Activated effector memory CD4-positive, alpha-beta T cell treated with Interleukin-2 at 50 U/mL for 16 hours (primary cell): ENCODE results near the gene ANLN.
"Not testable (repeated sequence)": the region's sequence is repeated elsewhere in the genome, so short reads cannot be mapped to it uniquely, and the experiment has no call there.

ENCODE experiments used
- DNase-seq: peaks from one replicate; pipeline ENCODE4 v3.0.0-alpha.2; 2020

Gene ANLN

DNA sequence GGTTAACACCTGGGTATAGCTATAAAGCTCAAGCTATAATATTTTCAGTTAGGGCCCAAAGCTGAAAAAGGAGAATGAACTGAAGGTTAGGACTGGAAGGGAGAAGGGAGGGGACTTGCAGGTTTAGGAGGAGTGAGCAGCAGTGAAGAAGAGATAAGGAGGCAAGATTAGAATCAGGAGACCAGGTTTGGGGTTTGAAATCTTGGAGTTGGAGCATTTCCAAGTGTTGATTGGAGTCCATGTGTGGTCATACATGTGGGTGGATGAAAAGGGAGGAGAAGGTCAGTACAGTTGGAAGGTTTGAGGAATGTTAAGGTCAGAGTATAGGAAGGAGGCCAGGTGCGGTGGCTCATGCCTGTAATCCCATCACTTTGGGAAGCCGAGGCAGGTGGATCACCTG lies 8.6 kb upstream of the ANLN start:
- no peak for DNase-seq

DNA sequence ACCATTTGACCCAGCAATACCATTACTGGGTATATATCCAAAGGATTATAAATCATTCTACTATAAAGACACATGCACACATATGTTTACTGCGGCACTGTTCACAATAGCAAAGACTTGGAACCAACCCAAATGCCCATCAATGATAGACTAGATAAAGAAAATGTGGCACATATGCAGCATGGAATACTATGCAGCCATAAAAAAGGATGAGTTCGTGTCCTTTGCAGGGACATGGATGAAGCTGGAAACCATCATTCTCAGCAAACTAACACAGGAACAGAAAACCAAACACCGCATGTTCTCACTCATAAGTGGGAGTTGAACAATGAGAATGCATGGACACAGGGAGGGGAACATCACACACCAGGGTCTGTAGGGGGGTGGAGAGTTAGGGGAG lies 6.4 kb upstream of the ANLN start:
- DNase-seq = not testable (repeated sequence)

DNA sequence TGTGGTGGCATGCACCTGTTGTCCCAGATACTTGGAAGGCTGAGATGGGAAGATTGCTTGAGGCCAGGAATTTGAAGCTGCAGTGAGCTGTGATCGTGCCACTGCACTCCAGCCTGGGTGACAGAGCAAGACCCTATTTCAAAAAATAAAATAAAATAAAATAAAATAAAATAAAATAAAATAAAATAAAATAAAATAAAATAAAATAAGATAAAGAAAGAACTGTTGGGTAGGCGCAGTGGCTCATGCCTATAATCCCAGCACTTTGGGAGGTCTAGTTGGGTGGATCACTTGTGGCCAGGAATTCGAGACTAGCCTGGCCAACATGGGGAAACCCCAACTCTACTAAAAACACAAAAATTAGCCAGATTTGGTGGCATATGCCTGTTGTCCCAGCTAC lies 4.0 kb upstream of the ANLN start:
- DNase-seq = not testable (repeated sequence)

DNA sequence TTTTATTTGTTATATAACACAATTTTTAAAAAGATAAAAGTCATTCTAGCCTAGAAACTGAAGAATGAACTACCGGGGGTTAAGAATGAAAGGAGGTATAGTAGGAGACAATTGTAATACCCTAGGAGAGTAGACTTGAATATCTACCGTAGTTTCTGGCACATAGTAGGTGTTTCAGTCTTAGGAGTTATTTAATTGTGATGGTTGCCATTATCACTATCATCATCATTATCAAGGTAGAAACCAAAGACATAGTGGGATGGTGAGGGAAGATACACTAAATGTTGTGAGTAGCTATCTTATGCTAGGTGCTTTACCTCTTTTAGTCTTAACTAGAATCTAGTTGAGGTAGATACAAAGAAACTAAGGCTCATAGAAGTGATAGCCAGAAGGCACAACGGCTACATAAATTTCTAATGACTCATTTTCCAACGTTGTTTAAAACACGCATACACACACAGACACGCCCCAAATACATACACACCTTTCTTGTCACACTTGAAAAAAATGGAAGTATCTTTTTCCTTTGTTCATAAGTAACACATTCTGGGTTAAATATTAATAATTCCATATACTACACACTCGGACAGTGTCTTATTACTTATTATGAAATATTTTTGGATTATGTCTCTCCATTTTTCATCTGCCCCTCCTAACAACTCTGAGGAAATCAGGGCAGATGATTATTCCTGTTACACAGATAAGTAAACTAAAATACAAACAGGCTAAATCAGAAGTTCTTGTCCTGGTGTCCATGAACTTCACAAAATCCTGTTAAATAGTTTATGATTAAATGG lies 2.0 kb upstream of the ANLN start:
- no peak for DNase-seq

DNA sequence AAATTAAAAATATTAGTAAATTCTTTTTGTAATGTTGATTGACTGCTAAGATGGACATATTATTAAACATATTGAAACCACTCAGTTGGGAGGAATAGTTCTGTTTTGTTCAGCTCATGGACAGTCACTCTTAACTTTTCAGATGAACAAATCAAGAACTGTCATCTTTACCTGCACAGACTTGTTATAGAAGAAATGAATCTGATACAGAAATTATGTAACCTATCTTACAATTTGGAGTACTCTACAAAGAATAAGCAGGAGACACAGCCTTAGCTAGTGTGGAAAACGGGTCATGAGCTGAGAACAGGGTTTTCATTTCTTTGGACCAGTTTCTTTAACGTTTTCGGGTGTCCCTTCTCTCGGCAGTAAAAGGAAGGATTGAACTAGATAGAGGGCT lies 1.2 kb upstream of the ANLN start:
- DNase-seq = no peak

DNA sequence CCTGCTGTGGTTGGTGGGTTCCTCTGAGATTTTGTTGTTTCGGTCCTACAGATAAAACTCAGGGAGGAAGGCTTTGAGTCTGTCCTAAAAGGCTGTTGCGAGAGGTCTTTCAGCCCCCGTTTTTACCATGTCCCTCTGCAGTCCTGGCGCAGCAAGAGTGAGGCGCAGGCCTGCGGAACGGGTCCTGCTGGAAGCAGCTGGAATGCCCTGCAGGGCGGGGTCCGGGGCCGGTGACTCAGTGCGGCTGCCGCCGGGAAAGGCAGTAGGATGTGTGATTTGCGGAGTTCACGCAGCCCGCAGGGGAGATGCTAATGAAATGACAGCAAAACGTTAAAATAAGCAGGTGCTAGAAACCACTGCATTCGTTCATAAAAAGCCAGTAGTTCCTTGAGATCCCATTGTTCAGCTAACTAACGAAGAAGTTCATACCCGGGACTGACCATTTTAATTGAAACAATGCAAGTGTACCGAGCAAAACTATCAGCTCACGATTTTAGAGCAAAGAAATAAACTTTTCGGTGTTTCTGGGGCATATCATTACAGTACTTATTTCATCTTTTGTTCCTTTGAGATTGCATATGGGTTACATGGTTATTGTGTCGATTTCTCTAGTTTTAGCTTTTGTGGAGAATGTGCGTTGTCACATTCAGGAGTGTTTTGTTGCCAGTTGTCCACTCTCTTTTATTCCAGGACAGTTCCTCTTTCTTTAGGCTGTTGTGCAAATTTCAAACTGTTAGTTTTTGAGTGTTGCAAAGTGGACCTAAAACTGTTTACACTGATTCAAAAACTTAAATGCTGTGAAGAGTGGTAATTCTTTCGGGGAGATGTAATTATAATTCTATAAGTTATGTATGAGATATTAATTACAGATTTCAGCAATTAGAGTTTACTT lies 783 bp downstream of the ANLN start:
- peak; percentile 32 for DNase-seq

DNA sequence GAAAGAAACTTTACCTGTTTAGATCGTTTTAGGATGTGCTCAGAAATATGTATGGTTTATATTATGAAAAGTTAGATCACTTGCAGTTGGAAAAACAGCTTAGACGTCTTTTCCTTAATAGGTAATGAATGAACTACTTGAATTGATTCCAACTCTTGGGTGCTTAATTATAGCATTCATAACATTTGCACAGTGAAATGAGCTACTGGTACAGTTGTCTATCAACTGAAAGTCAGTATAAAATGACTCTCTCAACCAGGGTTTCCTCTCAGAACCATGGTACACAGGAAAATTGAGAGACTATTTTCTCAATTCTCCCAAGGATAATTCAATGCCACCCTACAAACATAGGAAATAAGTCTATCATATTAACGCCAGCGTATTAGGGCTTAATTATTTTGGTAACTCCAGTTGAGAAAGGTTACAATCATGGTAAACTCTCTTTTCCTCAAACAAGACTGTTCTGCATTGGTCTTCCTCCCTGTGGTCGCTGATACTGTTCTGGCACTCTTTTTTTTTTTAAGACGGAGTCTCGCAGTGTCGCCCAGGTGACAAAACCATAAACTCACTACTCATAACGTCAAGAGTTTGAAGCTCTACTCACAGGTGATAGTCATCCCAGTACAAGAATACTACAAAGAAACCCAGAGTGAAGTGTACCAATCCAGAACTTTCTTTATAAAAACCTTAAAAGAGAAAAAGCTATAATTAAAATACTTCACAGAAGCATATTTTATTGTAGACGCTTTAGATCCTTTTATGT lies 2.0 kb downstream of the ANLN start:
- no peak for DNase-seq

DNA sequence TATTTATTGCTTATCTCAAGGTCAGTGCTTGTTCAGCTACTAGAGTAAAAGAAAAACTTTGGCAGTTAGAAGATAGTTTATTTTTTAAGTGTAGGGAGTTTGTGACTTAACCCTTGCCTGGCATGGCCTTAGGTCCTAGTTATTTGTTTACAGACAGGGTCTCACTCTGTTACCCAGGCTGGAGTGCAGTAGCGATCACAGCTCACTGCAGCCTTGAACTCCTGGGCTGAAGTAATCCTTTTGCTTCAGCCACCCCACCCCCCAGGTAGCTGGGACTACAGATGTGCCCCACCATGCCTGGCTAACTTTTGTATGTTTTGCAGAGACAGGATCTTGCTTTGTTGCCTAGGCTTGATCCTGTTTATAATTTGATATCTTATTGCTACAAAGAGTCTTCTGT lies 4.2 kb downstream of the ANLN start:
- no peak for DNase-seq

DNA sequence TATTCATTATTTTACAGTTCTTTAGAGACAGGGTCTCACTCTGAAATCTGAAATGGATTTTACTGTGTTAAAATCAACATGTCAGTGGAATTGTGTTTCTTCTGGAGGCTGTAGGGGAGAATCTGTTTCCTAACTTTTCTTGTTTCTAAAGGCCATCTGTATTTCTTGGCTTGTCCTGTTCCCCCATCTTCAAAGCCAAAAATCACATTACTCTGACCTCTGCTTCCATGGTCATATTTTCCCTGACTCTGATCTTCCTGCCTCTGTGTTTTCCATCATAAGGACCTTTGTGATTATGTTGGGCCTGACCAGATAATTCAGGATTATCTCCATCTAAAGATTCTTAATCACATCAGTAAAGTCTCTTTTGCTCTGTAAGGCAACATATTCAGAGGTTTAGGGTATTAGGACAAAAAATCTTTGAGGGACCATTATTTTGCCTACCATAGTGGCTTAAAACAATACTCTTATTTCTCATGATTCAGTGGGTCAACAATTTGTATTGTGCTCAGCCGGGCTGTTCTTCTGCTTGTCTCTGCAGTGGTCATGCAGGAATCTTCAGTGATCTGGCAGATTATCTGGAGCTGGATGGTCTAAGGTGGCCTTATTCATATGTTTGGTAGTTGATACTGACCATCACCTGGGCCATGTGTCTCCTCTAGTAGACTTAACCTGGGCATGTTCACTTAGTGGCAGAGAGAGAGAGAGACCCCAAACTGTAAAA lies 5.7 kb downstream of the ANLN start:
- no peak for DNase-seq

DNA sequence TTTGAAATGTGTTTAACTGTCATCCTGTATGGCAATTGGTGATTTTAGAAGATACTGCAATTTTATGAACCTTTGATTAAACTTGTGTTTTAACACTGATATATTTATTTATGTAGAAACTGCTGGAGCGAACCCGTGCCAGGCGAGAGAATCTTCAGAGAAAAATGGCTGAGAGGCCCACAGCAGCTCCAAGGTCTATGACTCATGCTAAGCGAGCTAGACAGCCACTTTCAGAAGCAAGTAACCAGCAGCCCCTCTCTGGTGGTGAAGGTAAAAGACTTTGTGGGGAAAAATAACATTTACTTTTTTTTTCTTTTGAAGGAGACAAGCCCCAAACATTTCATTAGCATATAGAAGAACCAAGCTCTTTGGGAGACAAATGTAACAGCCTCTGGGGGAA lies 6.5 kb downstream of the ANLN start:
- no peak for DNase-seq

DNA sequence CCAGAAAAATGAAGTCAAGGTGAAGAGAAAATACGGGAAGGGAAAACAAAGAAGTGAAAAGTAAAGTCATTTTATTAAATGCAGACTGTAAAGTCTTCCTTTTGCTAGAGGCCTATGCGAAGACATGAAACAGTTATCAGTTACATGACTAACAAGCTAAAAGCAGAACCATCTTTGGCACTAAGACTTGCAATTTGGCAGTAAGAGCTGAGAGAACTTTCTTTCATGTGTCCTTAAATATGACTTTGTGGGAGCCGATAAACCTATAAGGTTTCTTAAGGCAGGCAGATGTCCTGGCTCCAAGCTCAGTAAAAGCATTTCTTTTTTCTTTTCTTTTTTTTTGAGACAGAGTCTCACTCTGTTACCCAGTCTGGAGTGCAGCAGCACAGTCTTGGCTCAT lies 10.4 kb downstream of the ANLN start:
- no peak for DNase-seq

DNA sequence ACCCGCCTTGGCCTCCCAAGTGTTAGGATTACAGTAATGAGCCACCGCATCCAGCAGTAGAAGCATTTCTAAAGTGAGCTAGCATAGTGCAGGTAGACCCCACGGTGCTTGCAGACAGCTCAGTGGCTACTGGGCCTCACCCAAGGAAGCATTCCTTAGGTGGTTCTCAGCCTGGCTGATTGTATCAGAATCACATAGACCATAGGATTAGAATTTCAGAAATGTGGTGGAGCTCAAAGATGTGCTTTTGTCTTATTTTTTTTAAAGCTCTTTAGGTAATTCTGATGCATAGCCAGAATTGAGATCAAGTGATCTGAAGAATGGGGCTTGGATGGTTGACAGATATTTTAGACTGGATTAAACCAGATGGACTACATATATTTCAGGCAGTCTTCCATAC lies 10.9 kb downstream of the ANLN start:
- no peak for DNase-seq

DNA sequence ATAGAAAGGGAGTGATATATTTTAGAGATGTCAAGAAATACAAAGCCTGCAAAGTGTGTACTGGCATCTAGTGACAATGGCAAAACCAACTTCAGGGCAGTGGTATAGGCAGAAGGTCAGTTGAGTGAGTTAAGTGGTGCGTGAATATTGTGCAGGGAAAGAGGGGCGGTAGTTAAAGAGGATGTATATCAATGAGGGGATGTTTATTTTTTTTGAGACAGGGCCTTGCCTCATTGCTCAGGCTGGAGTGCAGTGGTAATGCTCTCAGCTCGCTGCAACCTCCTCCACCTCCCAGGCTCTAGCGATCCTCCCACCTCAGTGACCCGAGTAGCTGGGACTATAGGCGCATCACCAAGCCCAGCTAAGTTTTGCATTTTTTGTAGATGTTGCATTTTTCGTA lies 13.8 kb downstream of the ANLN start:
- no peak for DNase-seq

DNA sequence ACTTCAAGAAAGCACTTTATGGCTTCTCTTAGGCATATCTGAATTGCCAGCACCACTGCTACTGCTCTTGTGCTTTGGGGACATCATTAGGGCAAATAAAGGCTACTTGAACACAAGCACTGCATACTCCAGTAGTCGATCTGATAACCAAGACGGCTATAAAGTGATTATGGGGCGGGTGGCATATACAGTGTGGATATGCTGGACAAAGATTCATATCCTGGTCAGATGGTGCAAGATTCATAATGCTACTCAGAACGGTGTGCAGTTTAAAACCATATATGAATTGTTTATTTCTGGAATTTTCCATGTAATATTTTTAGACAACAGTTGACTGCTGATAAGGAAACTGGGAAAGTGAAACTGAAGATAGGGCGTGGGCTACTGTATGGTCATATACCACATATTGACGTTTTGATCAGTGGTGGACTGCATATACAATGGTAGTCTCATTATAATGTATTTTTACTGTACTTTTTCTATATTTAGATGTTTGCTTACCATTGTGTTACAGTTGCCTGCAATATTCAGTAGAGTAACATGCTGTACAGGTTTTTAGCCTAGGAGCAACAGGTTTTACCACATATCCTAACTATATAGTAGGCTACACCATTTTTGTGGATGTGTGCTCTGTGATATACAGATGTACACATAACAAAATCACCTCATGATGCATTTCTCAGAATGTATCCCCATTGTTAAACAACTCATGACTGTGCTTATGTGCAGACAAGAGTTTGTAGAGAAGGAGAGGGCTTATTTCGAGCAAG lies 15.2 kb downstream of the ANLN start:
- no peak for DNase-seq

DNA sequence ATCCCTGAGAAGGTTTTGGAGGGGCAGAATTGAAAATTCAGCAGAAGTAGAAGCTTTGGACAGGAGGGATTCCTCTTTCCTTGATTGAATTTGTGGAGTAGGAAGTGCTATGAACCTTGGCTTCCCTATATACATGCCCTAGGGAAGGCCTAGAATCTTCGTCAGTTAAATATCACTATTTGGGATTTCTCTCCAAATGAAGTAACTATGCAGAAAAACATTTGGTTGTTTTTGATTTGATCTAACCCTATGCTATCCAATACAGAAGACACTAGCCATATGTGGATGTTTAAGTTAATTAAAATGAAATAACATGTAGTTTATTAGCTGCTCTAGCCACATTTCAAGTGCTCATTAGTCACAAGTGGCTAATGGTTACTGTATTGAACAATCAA lies 15.7 kb downstream of the ANLN start:
- no peak for DNase-seq

DNA sequence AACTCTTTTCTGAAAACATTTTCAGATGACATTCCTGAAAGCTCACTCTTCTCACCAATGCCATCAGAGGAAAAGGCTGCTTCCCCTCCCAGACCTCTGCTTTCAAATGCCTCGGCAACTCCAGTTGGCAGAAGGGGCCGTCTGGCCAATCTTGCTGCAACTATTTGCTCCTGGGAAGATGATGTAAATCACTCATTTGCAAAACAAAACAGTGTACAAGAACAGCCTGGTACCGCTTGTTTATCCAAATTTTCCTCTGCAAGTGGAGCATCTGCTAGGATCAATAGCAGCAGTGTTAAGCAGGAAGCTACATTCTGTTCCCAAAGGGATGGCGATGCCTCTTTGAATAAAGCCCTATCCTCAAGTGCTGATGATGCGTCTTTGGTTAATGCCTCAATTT lies 16.5 kb downstream of the ANLN start:
- DNase-seq = no peak

DNA sequence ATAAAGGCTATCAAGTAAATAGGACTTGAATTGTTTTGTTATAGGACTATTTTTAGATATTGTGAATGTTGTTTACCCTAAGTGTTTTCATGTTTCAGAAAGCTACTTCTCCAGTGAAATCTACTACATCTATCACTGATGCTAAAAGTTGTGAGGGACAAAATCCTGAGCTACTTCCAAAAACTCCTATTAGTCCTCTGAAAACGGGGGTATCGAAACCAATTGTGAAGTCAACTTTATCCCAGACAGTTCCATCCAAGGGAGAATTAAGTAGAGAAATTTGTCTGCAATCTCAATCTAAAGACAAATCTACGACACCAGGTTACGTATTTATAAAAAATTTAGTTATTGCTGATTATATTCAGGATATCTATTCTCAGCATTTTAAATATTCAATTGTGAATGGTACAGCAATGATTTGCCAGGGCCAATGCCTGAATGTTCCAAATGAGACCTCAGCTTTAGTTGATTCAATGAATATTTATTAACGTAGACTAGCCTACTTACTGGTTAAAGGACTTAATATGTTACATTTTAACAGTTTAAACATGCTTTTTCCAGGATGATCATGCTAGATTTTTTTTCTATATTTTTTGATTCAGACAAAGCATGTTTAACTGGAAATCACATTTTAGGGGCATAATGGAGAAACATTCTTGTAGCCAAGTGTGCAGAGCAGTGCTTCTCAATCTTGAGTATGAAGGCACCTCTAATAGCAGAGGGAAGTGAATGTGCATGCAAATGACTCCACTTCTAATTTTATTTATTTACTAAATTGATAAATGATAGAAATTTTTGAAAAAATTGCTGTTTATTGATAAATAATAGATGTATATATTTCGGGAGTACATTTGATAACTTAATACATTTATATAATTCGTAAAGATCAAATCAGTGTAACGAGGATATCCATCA lies 18.2 kb downstream of the ANLN start:
- no peak for DNase-seq

DNA sequence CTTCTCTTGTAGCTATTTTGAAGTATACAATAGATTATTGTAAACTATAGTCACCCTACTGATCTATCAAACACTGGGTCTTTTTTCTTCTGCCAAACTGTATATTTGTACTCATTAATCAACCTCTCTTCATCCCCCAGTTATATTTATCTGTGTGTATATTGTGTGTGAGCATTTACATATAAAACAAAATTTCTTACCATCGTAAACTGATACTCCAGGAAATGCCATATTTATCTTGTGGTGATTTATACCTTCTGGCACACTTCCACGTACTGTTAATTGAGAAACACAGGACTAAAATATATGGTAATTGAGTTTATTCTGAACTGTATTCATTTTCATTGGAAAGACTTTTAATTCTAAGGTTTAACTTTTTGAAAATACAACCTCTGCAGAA lies 18.9 kb downstream of the ANLN start:
- DNase-seq = no peak

DNA sequence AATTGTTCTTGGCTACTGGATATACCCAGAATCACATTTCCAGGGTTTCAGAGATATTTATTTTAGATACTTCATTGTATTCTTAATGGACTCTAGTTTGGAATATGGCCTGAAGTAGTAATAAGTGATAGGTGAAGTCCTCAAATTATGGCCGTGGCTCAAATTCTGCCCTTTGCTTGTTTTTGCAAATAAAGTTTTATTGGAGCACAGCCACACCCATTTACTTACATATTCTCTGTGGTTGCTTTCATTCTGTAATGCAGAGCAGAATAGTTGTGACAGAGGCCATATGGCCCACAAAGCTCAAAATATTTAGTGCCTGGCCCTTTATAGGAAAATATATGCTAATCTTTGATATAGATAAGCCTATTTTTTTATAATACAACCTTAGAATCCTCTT lies 19.5 kb downstream of the ANLN start:
- DNase-seq = no peak

DNA sequence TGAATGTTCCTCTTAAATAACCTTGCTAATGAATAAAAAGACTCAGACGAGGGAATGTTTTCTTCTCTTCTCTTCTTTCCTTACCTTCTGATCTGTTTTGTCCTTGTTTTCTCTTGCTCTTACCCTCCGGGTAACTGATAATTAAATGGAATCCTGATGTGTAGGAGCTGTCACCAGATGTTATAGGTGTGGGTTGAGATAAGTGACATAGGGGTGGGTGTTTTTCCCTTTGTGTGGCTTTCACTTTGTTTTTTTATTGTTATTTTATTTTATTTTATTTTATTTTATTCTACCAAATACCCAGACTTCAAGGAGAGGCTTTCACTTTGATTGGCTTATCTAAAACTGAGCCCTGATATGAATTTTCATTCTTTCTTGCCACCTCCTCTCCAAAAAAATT lies 25.5 kb downstream of the ANLN start:
- no peak for DNase-seq

DNA sequence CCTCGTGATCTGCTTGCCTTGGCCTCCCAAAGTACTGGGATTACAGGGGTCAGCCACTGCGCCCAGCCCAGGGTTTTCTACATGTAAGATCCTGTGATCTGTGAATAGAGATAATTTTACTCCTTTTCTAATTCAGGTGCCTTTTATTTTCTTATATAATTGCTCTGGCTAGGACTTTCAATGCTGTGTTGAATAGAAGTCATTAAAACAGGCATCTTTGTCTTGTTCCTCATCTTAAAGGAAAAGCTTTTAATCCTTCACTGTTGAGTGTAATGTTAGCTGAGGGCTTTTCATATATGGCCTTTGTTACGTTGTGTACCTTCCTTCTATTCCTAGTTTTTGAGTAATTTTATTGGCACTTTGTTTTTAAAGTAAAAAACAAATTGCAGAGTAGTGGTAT lies 26.6 kb downstream of the ANLN start:
- no peak for DNase-seq
